Muscle layer of duodenum (tissue), 2 donors: ENCODE measurements around the gene WFIKKN2.

ENCODE experiments used
- H3K27ac ChIP-seq: one replicate; pipeline ENCODE4 v1.7.0; 2013; ENCODE audit warnings: mild to moderate bottlenecking, low read length
- H3K27me3 ChIP-seq: one replicate; pipeline ENCODE4 v1.7.0; 2013; ENCODE audit warnings: low read depth, mild to moderate bottlenecking, control low read depth, low read length
- H3K36me3 ChIP-seq, 2 donors: one replicate each; pipeline ENCODE4 v1.7.0; 2013; ENCODE audit warnings: low read length in 2 of 2, control low read depth in 1 of 2, mild to moderate bottlenecking in 1 of 2; ENCODE audit not compliant: insufficient read depth in 2 of 2, control insufficient read depth in 1 of 2
- H3K4me1 ChIP-seq, 2 donors: one replicate each; pipeline ENCODE4 v1.7.0; 2013; ENCODE audit warnings: low read length in 2 of 2, mild to moderate bottlenecking in 2 of 2, control low read depth in 1 of 2, moderate library complexity in 1 of 2; ENCODE audit not compliant: insufficient read depth in 2 of 2, control insufficient read depth in 1 of 2
- H3K4me3 ChIP-seq, 2 donors: one replicate each; pipeline ENCODE4 v1.7.0; 2013; ENCODE audit warnings: low read length in 2 of 2, low read depth in 1 of 2, mild to moderate bottlenecking in 1 of 2
- H3K9me3 ChIP-seq, 2 donors: one replicate each; pipeline ENCODE4 v1.7.0; 2013; ENCODE audit warnings: low read length in 2 of 2, control low read depth in 1 of 2, mild to moderate bottlenecking in 1 of 2; ENCODE audit not compliant: control insufficient read depth in 1 of 2
- donor health status: healthy.

Gene WFIKKN2

GRCh38 chr17:50815400-50815799 is 20.0 kb upstream of the WFIKKN2 start:
- H3K4me3 ChIP-seq = no peak overlapping the region
- H3K4me1 ChIP-seq = peaks cover 0 to 8% of the 10 kb centered on the region in 2 donors
- H3K27me3 ChIP-seq = no peaks in the 10 kb centered on the region
- H3K36me3 ChIP-seq = no peaks in the 10 kb centered on the region
- H3K27ac ChIP-seq = no peak overlapping the region
- H3K9me3 ChIP-seq = no peaks in the 10 kb centered on the region

GRCh38 chr17:50816271-50816670 is 19.1 kb upstream of the WFIKKN2 start:
- H3K36me3 ChIP-seq = no peaks in the 10 kb centered on the region
- no peak overlapping the region for H3K27ac ChIP-seq
- peaks cover 0 to 8% of the 10 kb centered on the region in 2 donors for H3K4me1 ChIP-seq
- no peaks in the 10 kb centered on the region for H3K27me3 ChIP-seq
- H3K9me3 ChIP-seq = no peaks in the 10 kb centered on the region
- no peak overlapping the region for H3K4me3 ChIP-seq

- H3K27me3 ChIP-seq = no peaks in the 10 kb centered on the region
- H3K4me3 ChIP-seq = peak overlapping the region in 1 of 2 donors; percentile 32
- H3K36me3 ChIP-seq = no peaks in the 10 kb centered on the region
- no peak overlapping the region for H3K27ac ChIP-seq
- H3K9me3 ChIP-seq = no peaks in the 10 kb centered on the region
- peaks cover 0 to 8% of the 10 kb centered on the region in 2 donors for H3K4me1 ChIP-seq
These were observed 18.3 kb upstream of the WFIKKN2 start for GRCh38 chr17:50816771-50817751.

GRCh38 chr17:50817838-50818237 is 17.5 kb upstream of the WFIKKN2 start:
- Histone ChIP-seq H3K36me3 (no peaks in the 10 kb centered on the region), H3K4me3 (no peak overlapping the region), H3K9me3 (no peaks in the 10 kb centered on the region), H3K4me1 (peaks cover 0 to 8% of the 10 kb centered on the region in 2 donors), H3K27me3 (no peaks in the 10 kb centered on the region), H3K27ac (no peak overlapping the region)

GRCh38 chr17:50818261-50818660 is 17.1 kb upstream of the WFIKKN2 start:
- Histone ChIP-seq H3K4me1 (peaks cover 0 to 8% of the 10 kb centered on the region in 2 donors), H3K27me3 (no peaks in the 10 kb centered on the region), H3K36me3 (no peaks in the 10 kb centered on the region), H3K4me3 (no peak overlapping the region), H3K9me3 (no peaks in the 10 kb centered on the region), H3K27ac (no peak overlapping the region)

- Histone ChIP-seq H3K4me1 (peaks cover 0 to 8% of the 10 kb centered on the region in 2 donors), H3K27me3 (no peaks in the 10 kb centered on the region), H3K36me3 (no peaks in the 10 kb centered on the region), H3K9me3 (no peaks in the 10 kb centered on the region), H3K27ac (no peak overlapping the region), H3K4me3 (no peak overlapping the region)
These were observed 16.3 kb upstream of the WFIKKN2 start for GRCh38 chr17:50818921-50819657.

GRCh38 chr17:50820651-50821050 is 14.7 kb upstream of the WFIKKN2 start:
- H3K9me3 ChIP-seq = no peaks in the 10 kb centered on the region
- H3K4me3 ChIP-seq = no peak overlapping the region
- H3K36me3 ChIP-seq = no peaks in the 10 kb centered on the region
- peaks cover 0 to 8% of the 10 kb centered on the region in 2 donors for H3K4me1 ChIP-seq
- H3K27ac ChIP-seq = no peak overlapping the region
- H3K27me3 ChIP-seq = no peaks in the 10 kb centered on the region

- H3K4me1 ChIP-seq = peaks cover 0 to under 1% of the 10 kb centered on the region in 2 donors
- no peak overlapping the region for H3K27ac ChIP-seq
- H3K36me3 ChIP-seq = no peaks in the 10 kb centered on the region
- H3K4me3 ChIP-seq = no peak overlapping the region
- no peaks in the 10 kb centered on the region for H3K9me3 ChIP-seq
- H3K27me3 ChIP-seq = no peaks in the 10 kb centered on the region
These were observed 12.8 kb upstream of the WFIKKN2 start for GRCh38 chr17:50822550-50822949.

- Histone ChIP-seq H3K27me3 (no peaks in the 10 kb centered on the region), H3K4me1 (no peaks in the 10 kb centered on the region), H3K4me3 (no peak overlapping the region), H3K27ac (no peak overlapping the region), H3K9me3 (no peaks in the 10 kb centered on the region), H3K36me3 (no peaks in the 10 kb centered on the region)
These were observed 11.0 kb upstream of the WFIKKN2 start for GRCh38 chr17:50824429-50824828.

- no peaks in the 10 kb centered on the region for H3K36me3 ChIP-seq
These were observed 10.2 kb upstream of the WFIKKN2 start for GRCh38 chr17:50825188-50825587.

GRCh38 chr17:50828508-50829170 is 6.7 kb upstream of the WFIKKN2 start:
- H3K9me3 ChIP-seq = no peaks in the 10 kb centered on the region
- no peaks in the 10 kb centered on the region for H3K4me1 ChIP-seq
- no peak overlapping the region for H3K4me3 ChIP-seq
- no peaks in the 10 kb centered on the region for H3K36me3 ChIP-seq
- H3K27me3 ChIP-seq = no peaks in the 10 kb centered on the region
- no peak overlapping the region for H3K27ac ChIP-seq

More at GRCh38 chr17:50825188-50825587, 10.2 kb upstream of the WFIKKN2 start:
- Histone ChIP-seq H3K9me3 (no peaks in the 10 kb centered on the region), H3K4me1 (no peaks in the 10 kb centered on the region), H3K4me3 (no peak overlapping the region), H3K27me3 (no peaks in the 10 kb centered on the region), H3K27ac (no peak overlapping the region)
